Activated CD4-positive, alpha-beta T cell treated with anti-CD3 and anti-CD28 coated beads, Interleukin-10, Interleukin-2, amounts not matched to agents 100 ng/mL and 50 ng/mL, durations not matched to agents 16 hours and 8 hours (primary cell): ENCODE results near the gene THSD7A.

Experiments
- DNase-seq: peaks from one replicate; pipeline ENCODE4 v3.0.0-alpha.2; 2020

THSD7A gene

DNA sequence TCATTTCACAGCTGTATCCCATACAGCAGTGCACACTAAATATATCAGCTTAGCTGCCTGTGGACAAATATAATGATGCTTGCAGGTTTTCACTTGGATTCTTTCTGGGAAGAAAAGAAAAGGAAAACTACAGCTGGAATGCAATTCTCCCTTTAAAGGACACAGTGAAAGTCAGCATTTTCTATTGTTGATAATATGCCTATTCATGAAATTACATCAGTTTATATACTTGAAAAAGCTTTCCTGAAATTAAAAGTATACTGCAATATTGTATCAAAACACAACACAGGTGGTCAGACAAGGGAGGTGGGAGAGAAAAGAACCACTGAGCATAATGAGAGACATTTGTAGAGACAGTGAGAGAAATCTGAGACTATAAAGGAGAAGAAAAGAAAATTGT, 20.3 kb downstream of the THSD7A start:
- no peak for DNase-seq

DNA sequence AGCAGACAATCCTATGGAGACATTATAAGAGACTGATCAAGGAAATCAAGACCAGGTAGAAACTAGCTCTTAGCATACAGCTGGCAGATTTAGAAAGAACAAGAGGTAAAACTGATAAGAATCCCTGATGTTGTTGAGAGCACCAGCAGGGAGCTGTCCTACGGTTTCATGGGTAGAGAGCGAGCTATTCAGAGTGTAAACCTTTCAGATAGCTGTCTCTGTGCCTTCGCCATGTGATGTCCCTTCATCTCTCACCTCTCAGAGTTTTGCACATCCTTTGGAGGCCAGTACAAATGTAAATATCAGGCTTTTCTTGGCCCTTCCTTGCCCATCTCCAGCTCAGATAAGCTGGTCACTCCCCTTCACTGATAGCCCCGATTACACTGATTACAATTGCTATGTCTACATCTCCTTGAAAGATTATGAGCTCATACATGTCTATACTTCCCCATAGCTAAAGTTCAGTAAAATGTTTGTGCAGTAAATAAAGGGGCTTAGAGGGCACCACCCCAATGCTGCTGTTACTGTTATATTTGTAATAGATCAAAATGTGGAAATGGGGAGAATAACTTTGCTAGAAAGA, 21.9 kb downstream of the THSD7A start:
- DNase-seq = no peak

DNA sequence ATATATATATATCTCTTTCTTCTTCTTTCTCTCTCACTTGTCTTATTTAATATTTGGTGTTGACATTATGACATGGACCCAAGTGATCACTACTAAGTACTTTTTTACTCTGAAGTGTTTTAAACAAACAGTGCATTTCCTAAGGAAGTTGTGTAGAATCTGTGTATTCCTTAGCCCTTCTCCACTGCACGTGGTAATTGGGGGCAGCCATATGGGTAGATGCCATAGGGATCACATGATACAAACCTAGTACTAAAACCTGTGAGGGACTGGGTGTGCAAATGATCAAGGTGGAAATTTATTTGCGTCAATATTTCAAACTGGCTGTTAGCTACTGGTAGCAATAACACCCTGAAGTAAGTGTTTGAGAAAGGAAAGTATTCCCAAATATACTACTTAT, 25.0 kb downstream of the THSD7A start:
- no peak for DNase-seq

DNA sequence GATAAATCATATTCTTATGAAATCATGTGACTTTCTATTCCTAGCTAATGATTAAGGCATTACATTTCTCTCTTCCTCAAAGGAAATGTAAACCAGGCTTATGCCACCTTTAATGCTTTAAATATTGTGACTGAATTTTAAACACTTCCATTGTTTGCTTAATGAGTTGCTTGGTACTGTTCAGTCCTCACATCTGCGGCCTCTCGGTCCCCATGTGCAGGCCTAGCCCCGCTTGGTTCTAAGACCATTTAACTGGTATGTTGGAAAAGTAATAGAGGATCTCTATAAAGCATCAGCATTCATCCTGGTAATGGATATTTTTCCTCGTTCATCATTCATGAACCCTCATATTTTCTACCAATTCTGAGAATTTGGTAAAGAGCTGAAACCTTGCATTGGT, 27.4 kb downstream of the THSD7A start:
- no peak for DNase-seq

DNA sequence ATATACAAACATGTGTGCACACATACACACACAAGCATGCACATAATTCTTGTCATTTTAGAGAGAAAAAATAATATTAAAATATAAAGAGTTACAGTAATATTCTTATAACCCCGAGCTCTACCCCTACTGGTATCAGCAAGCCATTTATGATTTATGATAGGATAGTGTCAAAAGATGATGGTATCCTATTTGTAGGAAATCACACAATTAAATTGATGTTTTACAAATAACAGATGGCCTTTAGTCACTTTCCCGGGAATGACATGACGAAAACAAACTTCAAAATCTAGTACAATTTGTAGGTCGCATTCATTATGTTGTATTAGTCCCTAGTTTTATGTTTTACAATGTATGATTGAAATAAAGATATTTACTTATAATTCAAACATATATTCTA, 36.8 kb downstream of the THSD7A start:
- no peak for DNase-seq

DNA sequence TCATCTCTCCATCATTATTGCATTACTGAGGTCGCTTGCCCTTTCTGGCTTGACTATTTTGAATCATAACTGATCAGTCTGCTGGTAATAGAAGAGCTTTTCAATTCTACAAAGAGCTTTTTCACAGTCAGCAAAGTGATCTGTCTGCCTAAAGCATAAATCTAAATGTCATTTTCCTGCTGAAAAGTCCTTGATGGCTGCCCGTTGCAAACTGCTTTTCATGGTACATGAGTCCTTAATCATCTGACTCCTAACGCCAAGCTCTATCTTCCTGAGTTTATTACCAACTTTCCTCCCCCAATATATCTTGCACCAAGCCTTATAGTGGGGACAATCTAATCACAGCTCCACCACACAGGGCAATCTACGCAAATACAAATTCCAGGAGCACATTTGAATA, 39.8 kb downstream of the THSD7A start:
- DNase-seq = no peak

DNA sequence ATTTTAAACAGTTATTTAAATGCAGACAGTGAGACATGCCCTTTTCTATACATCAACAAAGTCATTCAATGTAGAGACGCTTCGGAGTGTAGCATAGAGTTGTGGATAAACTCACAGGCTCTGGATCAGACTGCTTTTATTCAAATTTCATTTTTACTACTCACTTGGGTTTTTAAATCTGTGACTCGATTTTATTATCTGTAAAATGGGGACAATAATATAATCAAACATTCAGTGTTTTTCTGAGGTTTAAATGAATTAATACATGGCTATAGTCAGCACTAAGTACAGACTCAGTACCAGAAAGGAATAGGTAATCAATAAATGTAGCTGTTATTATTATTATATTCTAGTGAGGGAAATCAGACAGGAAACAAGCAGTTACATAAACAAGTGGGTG, 43.4 kb downstream of the THSD7A start:
- no peak for DNase-seq

DNA sequence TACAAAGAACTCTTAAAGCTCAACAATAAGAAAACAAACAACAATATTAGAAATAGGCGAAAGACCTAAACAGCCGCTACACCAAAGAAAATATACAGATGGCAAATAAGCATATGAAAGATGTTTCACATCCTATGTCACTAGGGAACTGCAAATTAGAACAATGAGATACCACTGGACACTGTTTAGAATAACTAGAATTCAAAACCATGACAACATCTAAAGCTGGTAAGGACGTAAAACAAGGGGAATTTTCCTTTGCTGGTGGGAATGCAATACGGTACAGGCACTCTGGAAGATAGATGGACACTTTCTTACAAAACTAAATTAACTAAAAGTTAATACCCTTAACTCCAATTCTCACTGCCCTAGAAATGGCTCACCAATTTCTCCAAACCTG, 44.5 kb downstream of the THSD7A start:
- no peak for DNase-seq

DNA sequence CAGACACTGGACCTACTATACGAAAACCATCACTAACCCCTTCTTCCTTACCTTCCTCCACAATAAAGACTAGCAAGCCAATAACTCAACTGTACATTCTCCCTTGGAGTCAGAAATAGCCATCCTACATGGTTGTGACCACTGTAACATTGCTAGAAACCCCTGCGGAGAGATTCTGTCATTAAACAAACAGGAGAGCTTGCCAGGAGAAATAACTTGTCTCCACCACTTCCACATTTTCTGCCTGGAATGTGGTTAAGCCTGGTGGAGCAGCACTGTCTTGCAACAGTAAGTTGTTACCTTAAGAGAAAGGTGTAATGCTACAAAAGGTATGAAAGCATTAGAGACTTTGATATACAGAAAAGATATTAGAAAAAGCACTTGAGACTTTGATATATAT, 45.8 kb downstream of the THSD7A start:
- DNase-seq = no peak

DNA sequence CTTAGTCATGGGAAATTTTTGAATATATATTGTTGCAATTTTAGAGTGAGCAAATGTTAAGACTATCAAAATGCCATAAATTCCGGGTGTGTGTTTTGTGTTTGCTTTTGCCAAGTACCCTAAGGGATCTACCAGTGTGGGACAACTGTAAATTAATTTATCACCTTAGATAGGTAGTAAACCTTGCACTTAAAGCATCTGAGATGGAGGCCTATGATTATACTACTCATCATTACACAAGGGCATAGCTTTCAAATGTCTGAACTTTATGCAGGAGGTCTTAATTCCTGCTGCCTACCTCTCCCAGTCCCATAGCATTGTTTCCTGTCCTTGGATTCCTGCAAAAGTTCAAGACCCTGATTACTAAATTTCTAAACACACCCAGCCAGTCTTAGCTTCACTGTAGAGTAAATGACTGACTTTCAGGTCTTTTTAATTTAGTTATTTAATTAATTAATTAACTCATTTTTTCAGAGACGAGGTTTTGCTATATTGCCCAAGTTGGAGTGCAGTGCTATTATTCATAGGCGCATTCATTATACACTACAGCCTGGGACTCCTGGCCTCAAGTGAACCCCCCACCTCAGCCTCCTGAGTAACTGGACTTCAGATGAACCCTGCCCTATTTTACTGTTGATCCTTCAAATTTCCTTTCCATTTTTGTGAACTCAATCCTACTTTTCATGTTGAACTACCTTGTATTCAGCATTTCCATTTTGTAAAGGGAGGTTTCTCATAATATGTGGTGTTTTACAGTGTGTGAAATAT, 47.0 kb downstream of the THSD7A start:
- no peak for DNase-seq

DNA sequence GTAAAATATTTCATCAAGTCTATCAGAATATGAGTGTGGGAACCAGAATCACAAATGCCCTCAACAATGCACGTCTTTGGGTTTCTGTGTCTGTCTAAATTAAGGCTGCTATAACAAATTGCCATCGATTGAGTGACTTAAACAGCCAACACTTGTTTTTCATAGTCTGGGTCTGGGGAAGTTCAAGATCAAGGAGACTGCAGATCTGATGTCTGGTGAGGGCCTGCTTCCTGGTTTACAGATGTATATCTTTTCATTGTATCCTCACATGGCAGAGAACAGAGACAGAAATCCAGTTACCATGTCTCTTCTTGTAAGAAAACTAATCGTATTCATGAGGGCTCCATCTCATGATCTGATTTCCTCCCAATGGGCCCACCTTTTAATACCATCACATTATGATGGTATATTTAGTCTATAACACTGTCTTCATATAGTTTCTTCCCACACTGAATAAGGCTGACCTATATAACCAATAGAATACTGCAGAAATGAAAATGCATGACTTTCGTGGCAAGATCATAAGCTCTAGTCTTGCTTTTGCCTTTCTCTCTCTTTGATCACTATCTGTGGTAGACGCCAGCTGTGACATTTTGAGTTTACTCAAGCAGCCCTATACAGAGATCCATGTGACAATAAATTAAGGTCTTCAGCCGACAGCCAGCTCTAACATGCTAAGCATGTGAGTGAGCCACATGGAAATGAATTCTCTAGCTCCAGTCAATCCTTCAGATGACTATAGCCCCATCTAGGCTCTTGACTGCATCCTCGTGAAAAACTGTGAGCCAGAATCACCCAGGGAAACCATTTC, 51.9 kb downstream of the THSD7A start:
- DNase-seq = no peak

DNA sequence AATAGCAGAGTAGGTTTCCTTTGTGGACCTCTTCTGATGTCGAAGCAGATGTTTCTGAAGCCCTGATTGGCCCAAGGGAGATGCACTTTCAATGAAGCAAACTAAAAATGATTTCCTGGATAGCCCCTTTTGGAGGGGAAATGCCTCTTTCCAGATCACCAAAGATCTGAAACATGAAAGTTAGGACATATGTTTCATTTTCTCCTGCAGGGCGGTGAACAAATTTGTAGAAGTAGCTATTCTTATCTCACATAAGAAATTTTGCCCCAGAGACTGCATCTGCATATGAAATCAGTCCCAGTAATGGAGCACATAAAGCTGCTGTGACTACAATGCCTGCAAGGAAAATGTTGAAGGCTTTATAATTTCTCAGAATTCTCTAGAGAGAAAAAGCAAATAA, 56.0 kb downstream of the THSD7A start:
- DNase-seq = no peak

DNA sequence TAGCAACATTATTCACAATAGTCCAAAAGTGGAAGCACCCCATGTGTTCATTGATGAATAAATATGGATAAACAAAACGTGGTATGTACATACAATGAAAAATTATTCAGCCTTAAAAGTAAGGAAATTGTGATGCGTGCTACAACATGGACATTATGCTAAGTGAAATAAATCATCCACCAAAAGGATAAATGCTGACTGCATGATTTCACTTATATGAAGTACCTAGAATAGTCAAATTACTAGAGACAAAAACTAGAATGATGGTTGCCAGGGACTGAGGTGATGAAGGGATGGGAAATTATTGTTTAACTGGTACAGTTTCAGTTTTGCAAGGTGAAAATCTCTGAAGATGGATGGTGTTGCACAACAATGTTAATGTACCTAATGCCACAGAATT, 56.6 kb downstream of the THSD7A start:
- no peak for DNase-seq

DNA sequence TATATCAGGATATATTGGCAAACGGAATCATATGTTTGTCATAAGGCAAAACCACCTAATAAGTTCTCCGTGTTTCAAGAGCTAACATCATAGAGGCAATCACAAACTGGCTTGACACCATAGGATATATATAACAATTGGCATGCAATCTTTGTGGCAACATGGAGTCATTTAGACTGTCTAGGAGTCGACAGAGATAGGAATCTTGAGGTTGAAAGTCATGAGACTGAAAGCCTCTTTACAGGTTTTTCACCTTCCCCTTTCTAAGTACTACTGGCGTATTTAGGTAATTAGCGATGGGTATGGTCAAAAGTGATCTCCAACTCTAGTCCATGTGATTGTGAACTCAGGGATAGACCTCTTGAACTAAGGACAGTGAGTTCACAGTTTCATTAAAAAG, 63.7 kb downstream of the THSD7A start:
- DNase-seq = no peak

DNA sequence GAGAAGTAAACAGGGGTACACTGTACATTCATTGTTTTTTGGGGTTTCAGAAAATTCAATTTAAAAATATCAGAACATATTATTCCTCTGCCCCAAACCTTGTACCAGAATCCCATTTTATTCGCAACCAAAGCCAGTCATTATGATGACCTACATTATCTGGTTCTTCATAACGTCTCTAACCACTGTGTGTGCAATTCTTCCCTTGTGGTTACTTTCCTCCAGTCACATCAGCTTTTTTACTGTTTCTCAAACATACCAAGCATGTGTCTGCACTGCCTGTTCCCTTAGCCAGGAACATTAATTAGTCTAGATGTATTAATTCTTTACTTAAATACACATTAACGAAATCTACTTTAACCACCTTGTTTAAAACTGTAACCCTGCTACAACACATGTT, 64.8 kb downstream of the THSD7A start:
- DNase-seq = no peak

DNA sequence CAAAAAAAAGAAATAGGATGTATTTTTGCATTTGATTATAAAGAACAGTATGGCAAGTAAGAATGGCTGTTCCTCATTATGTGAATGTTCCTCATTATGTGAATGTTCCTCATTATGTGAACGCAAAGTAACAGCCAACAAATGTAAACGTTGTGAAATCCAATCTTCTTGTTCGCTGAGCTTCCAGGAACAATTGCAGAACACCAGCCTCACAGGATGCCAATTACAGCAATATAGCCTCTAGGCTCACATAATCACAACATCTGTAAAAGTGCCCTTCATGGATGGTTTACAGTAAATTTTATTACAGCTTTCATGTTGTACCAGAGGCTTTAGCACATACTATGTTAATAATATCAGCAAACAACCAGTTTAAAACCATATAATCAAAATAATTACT, 71.6 kb downstream of the THSD7A start:
- DNase-seq = no peak

DNA sequence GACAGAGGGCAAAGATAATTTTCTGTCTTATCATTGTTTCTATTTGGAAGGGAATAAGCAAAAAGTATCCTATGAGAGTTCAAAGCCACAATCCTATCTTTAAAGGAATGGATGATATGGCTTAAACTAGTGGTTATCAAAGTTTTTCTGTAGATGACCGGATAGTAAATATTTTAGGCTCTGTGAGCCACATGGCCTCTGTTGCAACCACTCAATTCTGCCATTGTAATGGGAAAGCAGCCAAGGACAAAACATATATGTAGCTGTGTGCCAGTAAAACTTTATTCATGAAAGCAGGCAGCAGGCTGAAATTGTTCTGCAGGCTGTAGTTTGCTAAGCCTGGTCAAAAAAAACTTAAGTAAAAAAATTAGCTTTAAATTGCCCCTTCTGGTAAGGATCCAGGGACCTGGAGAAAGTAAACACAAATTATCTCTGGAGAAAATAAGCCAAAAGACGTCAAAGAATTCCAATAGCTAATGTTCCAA, 73.3 kb downstream of the THSD7A start:
- no peak for DNase-seq

DNA sequence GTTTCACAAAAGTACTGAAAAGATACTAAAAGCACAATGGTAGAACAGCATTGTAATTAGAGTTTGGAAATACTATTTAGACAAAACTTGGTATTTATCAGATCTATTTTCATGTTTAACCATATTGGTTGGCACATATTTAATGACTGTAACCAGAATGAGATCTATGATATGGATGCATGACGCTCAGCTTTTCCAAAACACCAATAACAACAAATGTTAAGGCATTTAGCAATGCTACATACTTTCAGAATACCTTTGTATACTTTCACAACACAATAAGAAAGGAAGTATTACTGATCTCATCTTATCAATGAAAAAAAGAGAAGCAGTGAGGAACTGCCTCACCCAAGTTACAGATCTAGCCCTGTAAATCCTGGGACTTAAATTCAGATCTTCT, 74.8 kb downstream of the THSD7A start:
- no peak for DNase-seq

DNA sequence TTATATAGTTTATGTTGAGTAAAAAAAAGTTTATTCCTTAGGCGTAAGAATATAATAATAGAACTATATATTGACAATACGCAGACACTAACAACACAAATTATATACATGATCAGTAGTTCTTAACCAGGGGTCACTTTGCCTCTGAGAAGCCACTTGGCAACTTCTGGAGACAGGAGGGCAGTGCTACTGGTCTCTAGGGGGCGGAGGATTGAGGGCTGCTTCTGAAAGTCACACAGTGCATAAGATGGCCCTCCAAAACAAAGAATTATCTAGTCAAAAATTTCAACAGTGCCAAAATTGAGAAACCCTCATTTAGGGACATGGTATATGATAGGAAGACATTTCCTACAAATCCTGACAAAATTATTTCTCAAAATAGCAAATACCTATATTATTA, 77.1 kb downstream of the THSD7A start:
- no peak for DNase-seq

DNA sequence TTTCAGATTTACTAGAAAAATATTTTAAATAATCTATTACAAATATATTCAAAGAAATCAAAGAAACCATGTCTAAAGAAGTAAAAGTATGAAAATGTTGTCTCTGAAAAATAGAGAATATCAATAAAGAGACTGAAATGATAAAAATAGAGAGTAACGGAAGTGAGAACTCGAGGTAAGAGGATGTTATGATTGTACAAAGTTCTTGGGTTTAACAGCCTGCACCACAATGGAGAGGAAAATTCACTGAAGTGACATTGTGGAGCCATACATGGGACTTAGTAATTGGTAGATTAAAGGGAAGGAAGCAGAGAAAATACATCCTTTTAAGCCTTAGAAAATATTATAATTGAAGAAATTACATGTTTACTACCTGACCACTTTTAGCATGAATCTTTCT, 77.9 kb downstream of the THSD7A start:
- no peak for DNase-seq

DNA sequence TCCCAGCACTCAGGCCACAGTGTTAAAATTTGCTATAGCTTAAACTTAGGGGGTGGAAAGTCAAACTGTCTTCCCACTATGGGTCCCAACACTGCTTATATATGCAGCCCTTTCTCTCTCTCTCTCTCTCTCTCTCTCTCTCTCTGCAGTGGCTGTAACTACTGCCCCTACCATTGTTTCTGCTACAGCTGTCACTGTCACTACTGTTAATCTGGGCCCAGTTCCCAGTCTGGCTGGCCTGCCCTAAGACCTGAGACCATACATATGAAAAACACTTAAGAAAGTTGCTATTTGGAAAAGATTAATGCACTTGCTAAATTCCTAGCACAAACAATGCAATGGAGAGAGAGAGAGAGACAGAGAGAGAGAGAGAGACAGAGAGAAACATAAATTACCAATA, 78.6 kb downstream of the THSD7A start:
- no peak for DNase-seq

DNA sequence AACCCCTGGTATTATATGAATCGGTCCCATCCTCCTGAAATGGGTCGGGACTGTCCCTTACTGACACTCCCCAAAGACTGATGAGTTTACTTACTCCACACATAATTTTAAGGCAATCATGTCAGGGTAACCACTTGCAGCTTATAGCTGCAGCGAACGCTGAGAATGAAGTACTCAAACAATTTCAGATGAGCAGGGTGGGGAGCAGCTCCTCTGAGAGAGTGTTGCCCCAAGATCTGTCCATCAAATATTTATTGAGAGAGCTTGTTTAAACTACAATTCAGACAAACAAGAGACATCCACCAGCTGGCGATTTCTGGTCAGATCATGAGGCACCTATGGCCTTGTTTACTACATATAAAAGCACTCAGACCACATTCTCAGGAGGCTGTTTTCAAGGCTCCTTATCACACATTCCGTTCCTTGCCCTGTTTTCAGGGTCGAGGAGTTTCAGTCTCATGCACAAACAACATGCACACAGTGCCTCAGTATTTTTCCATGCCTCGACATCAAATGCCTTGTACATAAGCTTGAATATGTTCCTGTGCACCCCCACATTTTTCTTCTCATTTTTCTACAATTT, 80.1 kb downstream of the THSD7A start:
- no peak for DNase-seq

DNA sequence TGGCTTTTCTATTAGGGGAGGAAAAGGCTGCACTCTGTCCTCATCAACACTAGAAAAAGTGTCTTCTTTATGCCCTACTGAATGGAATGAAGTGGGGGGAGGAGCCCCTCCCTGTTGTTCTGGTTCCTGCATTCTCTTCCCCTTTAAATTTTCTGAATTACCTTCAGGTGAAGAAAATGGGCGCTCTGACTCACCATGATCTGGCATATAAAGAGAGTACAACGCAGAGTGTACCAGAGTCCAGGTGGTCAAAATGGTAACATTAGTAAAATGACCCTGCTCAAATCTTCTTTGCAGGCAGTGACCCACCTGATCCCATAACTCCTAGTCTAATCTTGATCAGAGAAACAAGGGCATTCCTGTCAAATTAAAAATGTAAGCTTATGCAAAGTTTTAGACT, 80.7 kb downstream of the THSD7A start:
- DNase-seq = no peak

DNA sequence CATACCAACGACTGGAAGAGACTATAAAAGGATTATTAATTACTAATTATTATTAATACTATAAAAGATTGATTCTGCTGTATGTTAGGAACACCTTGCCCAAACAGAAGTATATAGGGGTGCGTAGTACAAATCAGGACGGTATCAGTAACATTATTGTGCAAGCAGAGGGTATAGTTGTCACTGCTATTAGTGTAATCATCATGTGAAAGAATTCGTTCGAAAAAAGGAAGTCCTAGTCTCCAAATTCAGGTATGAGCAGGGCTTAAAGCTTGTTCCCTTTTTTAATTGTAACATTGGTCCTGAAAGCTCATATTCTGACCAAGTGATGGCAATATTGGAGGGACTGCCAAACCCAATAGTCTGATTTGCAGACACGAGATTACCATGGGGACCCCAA, 81.8 kb downstream of the THSD7A start:
- no peak for DNase-seq
